ENCODE results near the gene YIPF2.
"Not testable (repeated sequence)": the region's sequence is repeated elsewhere in the genome, so short reads cannot be mapped to it uniquely, and the experiment has no call there.

Gene YIPF2

GRCh38 chr19:10878253-10878652 lies 50.2 kb downstream of the YIPF2 start:
- DNase-seq (ENCODE audit: extremely low read depth, low read depth): no peak
- no peak for TF ChIP-seq CTCF (IDR thresholded peaks at IDR 0.05; ENCODE audit: low read depth, low read length)

DNA sequence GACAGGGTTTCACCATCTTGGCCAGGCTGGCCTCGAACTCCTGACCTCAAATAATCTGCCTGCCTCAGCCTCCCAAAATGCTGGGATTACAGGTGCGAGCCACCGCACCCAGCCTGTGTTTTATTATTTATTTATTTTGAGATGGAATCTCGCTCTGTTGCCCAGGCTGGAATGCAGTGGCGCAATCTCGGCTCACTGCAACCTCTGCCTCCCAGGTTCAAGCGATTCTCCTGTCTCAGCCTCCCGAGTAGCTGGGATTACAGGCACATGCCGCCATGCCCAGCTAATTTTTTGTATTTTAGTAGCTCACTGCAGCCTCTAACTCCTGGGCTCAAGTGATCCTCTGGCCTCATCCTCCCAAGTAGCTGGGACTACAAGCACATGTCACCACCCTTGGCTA lies 50.8 kb downstream of the YIPF2 start:
- not testable (repeated sequence) for DNase-seq (ENCODE audit: extremely low read depth, low read depth)

DNA sequence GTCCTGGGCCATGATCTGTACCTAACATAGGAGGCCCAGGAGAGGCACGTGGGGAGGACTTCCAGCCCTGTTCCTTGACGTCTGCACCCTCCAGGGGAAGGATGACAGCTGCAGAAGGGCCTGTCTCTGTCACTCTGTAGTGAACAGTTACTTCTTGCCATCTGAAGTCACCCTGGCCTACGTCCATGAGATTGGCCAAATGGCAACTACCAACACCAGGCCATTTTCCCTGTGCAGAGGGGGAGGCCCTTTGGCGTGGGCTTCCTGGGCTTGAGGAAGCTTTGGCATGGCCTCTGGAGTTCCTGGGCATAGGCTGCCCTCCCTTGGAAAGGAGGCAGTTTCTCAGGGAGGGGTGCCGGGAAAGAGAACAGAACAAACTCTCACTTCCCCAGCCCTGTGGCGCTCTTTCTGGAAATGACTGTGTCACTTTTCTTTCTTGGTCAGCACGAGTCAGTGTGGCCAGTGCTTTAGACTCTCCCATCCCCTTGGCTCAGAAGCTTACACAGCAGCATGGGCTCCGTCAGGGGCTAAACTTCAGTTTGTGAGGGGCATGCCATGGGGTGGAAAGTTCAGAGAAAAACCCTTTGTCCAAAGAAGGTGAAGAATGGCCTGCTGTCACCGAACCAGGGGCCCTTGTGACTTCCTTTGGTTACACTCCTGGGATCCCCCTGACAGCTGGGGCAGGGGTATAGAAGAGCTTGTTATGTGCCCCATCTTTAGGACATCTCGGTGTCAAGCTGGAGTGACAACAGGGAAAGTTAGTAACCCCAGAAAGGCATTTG lies 51.8 kb downstream of the YIPF2 start:
- no peak for DNase-seq (ENCODE audit: extremely low read depth, low read depth)
- TF ChIP-seq CTCF (IDR thresholded peaks at IDR 0.05; ENCODE audit: low read depth, low read length): no peak

GRCh38 chr19:10874024-10874423 lies 54.4 kb downstream of the YIPF2 start:
- no peak for DNase-seq (ENCODE audit: extremely low read depth, low read depth)
- TF ChIP-seq CTCF (IDR thresholded peaks at IDR 0.05; ENCODE audit: low read depth, low read length): no peak

DNA sequence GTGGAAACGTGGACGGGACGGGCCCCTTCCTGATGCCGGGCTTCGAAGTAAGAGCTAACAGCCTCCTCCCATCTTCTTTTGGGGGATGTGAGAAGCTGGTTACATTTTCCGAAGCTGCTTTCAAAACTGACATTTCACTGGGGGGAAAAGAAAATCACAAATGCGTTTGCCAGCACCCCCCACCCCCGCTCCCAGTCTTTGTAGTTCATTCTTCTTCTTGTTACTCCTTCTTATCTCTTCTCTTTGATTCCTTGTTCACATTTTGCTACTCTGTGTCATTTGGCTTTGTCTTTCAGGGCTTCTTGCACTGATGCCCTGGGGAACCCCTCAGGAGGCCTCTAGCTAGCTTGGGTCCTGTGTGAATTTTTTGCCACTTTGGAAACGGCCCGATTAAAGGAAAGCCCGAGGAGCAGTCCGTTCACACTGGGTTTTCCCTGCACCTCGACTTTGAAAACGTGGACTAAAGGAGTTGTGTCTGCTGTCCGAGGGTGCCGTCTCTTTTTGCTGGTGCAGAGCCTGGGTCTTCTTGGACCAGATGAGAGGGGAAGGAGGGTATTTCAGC lies 55.8 kb downstream of the YIPF2 start:
- TF ChIP-seq CTCF (IDR thresholded peaks at IDR 0.05; ENCODE audit: low read depth, low read length): no peak
- no peak for DNase-seq (ENCODE audit: extremely low read depth, low read depth)

Data from AG09319 (cell line).